GM21526 (cell line): Measurements from ENCODE around the gene USH1C.

Experiments
- ATAC-seq: cut with Tn5 transposase; IDR thresholded peaks from one replicate; pipeline ENCODE4 v1.9.1; 2021; ENCODE audit warnings: moderate library complexity; ENCODE audit not compliant: unreplicated experiment, low FRiP score

USH1C gene

DNA sequence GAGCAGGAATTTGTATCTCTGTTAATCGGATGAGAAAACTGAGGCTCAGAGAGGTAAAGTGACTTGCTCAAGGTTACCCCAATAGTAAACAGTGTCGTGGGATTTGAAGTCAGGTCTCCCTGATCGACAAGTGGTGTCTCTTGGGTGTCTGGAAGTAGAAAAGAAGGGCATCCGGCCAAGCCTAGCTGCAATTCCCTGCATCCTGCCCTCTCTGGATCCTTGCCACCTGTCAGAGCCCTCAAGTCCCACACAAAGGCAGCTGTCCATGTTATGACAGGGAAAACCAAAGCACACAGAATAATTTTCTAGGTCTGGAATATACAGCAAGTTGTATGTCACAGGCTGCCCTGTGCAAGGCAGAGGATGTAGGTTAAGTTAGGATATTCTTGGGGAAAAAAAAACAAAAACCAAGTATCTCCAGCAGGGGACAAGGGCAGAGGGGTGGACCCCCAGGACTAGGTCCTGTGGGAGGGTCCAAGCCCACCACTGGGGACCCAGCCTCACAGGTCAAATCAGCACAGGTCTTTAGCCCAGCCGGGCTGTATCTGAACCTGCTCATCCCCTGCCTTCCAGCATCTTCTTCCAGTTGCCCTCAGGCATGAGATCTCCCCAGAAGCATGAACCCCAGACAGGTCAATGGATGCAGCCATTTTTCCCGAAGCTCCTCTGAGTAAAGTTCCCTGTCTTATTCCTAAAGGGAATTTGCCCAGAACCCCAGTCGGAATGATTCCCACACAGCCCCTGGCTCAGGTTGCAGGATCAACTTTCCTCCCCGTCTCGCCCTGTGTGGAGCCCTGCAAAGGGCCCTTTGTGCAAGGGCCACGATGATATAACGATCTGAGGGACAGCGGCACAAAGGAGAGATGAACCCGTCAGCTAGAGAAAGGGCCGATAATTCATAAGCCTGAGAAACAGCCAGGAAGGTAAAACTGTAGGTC, 15.0 kb downstream of the USH1C start:
- no peak for ATAC-seq

DNA sequence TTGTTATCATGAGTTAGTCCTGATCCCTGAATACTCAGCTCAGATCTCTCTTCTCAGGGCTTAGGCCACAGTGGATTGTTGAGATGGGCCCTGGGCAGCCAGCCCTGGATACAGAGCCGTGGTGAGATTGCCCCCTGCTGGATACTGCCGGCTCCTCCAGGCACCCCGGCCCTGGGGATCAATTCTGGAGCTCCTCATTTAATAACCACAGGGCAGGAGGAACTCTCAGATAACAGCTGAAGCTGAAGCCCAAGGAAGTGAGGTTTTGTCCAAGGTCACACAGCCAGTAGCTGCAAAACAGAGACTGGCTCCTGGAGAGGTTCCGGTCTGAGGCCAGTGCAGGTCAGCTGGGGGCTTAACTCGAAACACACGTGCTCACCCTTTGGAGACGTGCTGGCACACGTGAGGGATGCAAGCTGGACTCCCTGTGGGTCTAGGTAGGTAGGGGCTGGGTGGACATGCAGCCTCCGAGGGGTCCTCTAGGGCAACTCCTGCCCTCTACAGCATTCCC, 16.0 kb downstream of the USH1C start:
- peak; percentile 65 for ATAC-seq

DNA sequence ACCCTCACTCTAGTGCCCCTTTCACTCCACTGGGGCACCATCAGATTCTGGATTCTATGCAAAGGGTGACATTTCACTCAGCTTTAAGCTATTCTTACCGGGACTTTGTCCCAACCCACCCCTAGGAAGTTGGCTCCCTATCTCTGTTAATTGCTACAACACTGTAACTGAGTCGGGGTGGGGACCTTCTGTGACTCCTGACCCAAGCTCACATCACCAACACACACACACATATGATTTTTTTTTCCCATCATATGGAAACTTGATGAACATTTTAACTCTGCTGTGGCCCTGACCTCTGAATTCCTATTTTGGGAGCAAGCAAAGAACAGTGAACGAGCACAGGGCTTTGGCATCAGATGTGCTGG, 16.6 kb downstream of the USH1C start:
- ATAC-seq = no peak

DNA sequence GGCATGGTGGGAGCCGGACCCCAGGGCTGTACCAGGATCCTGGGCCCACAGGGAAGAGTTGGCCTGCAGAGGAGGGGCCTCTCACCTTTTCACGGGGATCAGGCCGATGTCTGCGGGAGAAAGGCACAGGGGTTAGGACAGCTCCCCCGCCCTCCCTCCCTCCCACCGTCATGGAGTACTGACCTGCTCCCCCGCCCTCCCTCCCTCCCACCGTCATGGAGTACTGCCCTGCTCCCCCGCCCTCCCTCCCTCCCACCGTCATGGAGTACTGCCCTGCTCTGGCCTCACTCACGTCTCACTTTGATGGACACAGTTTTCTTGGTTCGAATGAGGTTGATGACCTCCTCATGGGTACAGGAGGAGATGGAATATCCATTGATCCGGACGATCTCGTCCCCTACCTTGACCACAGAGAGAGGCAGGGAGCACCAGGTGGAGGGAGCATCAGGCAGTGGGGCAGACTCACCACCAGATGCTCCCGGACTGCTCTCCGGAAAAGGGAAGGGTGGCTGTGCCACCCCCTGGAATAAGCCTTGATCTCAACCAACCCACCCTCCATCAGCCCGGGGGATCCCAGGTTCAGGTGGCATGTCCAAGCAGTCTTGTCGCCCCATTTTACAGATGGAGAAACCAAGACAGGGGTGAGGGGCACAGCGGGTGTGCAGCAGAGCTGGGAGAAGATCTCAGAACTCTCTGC, 17.1 kb downstream of the USH1C start:
- ATAC-seq = no peak

DNA sequence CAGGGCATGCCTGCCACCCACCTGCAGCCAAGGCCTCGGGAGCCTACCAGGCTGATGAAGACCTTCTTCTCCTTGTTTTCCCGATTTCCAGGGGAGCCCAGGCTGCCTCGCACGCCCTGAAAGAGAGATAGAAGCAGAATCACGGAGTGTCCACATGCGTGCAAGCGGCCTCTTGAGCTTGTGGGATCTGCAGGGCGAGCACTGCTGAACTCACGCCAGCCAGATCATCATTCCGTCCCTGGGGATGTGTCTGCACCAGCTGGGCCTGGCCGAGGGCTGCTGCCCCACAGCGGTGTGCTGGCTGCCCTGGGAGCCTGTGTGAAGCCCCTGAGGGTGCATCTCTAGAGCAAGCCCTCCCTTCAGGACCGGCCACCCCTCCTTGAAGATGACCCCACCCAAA, 17.9 kb downstream of the USH1C start:
- no peak for ATAC-seq

DNA sequence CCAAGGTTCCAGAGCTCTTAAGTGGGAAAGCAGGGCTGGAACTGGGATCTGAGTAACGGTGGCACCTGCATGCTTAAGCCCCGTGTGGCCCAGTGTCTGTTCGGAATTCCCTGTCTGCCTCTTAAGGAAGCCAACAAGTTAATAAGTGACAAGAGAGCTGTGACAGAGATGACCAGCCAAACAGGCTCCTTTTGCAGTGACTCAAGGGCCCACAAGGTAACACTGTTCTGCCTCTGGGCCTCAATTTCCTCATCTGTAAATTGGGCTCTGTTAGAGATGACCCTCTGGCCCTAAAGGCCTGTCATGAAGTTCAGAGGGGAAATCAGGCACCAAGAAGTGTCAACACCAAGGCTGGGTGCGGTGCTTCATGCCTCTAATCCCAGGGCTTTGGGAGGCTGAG, 18.6 kb downstream of the USH1C start:
- no peak for ATAC-seq

DNA sequence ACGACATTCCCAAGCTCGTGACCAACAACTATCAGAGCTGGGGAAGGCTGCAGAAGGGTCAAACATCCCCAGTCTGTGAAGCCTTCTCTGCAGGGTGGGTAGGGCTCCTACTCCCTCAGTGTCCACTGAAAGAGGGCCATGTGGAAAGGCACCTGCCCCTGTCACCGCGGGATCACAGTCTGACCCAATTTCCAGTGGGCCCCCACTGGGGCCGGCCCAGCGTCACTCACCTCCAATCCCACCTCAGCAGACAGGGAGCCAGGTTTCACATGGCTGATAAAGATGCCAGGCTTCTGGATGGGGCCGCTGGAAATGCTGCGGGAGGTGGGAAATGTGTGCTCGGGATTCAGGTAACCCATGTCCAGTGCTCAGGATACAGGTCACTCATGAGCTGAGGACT, 20.0 kb downstream of the USH1C start:
- ATAC-seq = no peak

DNA sequence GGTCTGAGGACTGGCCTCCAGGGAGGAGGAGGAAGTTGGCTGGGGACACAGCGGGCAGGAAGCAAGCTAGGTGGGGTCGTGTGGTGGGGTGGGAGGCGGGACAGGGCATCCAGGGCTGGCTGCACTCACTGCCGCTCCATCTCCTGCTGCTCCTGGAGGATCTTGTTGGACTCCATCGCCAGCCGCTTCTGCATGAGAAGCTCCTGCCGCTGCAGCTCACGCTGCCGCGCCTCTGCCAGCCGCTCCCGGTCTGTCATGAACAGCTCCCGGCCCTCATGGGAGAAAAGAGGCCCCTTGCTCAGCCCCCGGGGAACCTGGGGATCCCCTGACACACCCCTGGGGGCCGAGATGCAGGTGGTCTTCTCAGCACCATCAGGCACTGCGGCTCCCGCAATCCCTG, 21.6 kb downstream of the USH1C start:
- ATAC-seq = no peak

DNA sequence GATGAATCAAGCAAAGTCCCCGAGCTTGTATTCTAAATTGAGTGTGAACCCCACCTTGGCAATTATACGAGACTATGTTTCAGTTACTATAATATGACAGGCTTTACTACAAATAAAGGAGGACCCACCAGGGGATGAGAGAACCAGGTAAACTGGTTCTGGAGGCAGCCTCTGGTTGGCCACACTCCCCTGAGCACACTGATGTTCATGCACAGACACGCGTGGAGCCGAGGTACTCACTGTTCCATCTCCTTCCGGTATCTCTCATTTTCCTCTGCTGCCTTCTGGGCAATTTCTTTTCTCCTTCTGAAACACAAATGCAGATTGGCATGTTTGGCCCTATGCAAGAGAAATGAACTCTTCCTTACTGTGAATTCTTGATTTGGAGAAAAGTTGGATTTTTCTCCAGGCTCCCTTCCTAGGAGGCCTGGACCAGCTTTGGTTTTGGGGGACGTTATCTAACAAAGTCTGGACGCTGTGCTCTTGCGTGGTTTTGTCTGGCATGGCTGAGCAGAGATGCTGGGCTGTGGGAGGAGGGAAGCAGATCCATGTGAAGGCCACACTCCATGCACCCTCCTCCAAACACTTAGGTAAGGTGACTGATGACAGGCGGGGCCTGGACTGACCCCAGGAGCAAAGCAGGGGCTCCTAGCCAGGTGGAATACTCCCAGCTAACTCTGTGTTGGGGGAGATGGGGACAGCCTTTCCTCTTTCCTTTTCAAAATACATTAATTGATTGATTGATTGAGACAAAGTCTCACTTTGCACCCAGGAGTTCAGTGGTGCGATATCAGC, 22.9 kb downstream of the USH1C start:
- ATAC-seq = no peak

DNA sequence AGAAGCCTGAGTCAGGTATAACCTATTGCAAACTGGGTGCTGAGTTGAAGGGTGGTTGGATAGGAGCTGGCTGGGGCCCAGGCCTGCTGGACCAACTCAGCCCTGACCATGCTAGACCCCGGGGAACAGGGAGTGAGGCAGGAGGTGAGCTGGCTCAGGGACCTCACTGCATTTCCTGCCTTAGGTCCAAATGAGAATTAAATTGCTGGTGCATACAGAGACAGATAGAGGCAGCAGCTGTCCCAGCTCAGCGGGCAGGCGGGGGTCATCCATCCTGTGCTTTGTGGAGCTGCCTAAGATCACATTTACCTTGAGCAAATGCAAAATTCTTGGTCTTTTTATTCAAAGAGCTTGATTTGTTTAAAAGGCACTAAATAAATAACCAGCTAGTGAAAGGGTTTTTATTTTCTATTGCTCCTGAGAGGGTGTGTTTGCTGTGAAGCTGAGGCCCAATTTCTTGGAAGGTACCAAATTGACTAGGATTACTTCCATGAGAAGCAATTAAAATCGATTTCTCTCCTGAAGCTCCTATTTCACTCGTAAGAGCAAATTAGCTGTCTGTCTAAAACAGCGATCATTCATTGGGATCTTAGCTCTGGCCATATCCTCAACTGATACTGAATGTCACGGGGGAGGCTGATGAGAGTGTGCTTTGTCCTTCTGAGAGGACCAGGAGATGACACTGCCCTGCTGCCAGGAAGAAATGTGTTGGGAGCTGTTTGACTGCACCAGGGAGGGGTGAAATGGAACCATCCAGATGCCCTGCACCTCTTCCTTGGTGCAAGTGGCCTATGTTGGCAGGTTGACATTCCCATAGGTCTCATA, 24.9 kb downstream of the USH1C start:
- ATAC-seq = no peak

DNA sequence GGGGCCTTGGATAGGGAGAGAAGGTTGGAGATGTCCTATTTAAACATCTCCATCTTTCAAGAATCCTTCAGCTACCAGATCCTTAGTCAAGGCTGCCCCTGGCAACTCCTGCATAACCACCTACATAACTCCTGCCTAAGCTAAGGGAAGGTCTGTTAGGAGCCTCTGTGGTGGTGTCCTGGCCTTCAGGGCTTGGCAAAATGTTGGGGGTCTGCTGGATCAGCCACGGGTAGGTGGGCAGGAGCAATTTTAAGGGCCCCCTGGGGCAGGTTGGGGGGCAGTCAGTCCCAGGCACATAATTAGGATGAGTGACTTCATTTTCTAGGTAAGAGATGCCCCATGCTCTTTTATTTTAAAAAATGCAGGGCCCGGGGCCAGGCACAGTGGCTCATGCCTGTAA, 25.9 kb downstream of the USH1C start:
- ATAC-seq = no peak

DNA sequence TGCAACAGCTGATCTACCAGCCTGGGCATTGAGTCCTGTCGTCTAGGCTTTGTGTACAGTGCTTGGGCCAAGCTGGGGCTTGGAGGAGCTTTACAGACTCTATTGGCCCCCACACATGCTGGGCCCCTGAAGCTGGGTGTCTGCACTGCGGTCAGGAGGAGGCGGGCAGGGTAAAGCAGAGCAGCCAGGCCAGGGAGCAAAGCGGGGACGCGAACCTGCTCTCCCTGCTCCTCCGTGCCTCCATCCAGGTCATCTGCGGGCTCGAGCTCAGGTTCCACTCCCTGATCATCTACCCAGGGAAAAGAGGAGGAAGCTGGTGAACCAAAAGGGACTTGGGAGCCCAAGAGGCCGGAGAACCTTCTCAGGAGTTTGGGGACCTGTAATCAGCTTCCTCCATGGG, 27.0 kb downstream of the USH1C start:
- ATAC-seq = no peak

DNA sequence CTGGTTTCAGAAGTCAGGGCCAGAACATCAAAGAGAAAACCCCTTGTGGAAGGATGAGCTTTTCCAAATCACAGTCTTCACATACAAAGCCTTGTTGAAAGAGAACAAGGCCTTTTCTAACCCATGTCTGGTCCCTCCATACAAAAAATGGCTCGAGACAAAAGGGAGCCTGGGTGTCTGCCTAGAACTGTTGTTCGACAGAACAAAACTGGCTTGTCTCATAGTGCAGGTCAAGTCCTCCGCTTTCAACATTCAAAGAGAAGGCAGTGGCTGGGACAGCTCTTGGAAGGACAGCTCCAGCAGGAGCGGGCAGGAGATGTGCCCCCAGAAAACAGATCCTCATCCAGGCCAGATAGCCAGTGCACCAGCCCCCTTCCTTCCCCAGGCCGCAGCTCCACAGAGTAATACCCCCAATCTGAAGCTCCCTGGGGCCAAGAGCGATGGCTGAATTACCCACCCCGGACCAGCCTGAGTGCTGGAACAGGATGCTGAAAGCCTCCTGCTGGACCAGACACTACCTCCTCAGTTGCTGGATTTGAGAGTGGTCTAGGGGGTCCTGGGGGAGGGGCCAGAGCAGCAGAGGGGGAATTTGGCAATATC, 27.6 kb downstream of the USH1C start:
- ATAC-seq = no peak

DNA sequence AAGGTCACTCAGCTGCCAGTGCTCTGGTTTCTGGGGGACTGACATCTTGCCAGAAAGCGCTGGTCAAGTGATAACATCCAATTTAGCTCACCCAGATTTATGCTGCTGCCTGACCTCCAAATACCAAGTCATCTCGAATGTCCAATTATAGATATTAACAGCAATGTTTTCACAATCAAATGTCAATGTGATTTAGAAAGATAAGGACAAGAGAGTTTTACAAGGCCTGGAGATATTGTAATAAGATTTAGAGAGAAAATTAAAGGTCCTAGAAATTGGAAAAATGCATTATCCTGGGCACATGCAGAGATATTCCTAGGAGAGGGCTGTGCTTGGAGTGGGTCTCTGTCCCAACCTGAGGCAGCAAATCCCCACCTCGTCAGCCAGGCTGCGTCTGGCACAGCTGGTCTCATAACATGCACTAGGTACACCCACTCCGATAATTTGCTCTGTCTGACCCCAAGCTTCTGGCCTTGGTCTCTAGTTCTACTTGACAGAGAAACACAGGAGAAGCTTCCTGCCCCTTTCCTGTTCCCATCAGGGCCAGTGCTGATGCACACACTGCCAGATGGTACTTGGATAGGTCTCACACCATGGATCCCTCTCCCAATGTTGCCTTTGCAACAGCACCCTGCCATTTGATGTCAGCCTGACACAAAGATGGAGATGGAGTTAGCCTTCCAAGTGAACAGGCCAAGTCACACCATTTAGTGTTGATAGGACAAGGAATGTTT, 28.6 kb downstream of the USH1C start:
- no peak for ATAC-seq

DNA sequence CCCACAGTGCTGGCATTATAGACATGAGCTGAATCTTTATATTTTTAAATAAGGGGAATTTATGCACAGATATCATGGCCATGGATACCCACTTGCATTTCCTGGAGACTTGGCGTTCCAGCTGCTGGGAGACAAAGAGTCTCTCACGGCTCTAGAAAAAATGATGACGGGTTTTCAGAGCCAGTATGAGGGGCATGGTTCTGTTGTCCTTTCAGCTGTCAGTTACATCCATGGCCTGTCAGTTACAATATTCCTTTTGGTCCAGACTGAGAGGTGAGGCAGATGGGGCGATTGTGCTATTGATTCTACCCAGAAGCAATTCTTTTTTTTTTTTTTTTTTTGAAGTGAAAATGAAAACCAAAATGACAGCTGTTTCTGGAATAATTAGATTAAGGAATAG, 29.7 kb downstream of the USH1C start:
- no peak for ATAC-seq

DNA sequence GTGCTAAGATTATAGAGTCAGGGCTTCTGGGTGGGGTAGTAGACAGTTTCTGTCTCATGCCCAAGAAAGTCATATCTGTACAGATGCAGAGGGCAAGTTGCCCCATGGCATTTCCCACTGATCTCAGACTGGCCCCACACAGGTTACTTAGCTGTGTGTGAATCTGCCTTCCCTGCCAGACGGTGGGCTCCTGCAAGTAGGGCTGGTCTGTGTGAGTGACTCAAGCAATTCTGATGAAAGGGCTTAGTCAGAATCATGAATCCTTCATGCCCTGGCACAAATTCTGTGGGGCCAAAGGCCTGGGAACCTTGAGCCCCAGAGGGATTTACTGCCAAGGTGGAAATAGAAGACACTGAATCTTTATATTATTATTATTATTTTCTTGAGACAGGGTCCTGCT, 30.4 kb downstream of the USH1C start:
- ATAC-seq = no peak

DNA sequence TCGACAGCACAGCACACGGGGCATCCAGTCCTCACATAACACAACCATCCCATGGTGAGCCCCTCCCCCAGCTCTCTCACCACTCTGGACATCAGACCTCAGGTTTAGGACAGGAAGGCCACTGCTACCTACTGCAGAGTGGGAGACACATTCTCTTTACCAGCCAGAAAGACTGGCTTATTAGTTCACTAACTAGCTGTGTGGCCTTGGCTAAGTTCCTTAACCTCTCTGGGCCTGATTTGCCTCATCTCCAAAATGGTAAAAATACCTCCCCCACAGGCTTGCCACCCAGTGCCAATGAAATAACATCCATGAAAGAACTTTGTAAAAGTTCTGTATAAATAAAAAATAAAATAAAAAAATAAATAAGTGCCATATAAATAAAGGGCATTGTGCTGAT, 32.1 kb downstream of the USH1C start:
- no peak for ATAC-seq

DNA sequence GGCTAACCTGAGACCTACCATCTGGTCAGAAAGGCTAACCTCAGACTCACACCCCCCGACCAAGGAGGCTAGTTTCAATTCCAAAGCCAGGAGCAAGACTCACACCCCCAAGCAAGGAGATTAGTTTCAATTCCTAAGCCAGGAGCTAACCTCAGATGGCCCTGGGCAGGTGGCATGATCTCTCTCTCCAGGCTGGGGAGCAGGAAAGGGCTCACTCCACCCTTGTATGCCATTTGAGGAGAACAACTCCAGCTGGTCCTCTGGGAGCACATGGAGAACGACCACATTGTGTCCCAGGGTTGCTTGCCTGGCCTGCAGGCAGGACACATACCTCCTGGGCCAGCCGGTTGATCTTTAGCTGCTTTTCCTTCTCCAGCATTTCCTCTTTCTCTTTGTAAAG, 32.6 kb downstream of the USH1C start:
- ATAC-seq = no peak

DNA sequence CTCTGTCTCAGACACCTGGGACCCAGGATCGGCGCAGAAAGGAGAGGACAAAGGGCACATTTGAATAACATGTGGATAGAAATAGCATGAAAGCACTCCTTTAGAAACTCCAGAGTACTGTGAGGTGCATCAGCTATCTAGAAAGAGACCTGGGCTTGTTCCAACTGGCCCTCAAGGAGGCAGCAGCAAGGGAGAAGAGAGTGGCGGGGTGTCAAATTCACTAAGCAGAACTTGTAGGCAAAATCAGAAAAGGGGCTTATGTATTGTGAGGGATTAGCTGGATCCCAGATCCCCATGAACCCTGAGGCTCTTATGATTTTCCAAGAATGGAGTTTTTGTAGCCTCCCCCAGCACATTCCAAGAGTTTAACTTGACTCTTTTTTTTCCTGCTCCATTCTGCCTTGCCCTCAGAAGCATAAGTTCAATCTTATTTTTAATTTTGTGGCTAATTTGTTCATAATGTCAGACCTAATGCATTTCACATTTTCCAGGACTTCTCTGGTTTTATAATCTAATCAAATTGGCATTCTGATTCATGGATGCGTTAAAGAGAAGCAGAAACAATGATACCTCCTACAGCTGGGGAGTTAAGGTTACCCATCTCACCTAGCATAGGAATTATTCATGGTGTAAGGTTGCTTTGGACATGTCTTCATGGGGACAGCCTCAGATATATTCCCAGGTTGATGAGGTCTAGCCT, 33.6 kb downstream of the USH1C start:
- no peak for ATAC-seq
